GM18498 (cell line): ENCODE data around the gene GTPBP2.

ENCODE experiments used
- ATAC-seq: cut with Tn5 transposase; IDR thresholded peaks from one replicate; pipeline ENCODE4 v1.9.1; 2021; ENCODE audit warnings: mild to moderate bottlenecking, moderate library complexity; ENCODE audit not compliant: unreplicated experiment

GTPBP2 gene

GRCh38 chr6:43582911-43583310 is 46.2 kb downstream of the GTPBP2 start:
- ATAC-seq = no peak

GRCh38 chr6:43579171-43579570 is 49.9 kb downstream of the GTPBP2 start:
- ATAC-seq = no peak

GRCh38 chr6:43578748-43579147 is 50.3 kb downstream of the GTPBP2 start:
- ATAC-seq = no peak

GRCh38 chr6:43575772-43576551 is 53.1 kb downstream of the GTPBP2 start, which contains the start of the genes POLH and XPO5:
Gene POLH (plus strand): TSS chr6:43576185. CDS start chr6:43582320, 6,135 bp downstream.
Gene XPO5 (minus strand): TSS chr6:43576038. CDS start chr6:43575864, 174 bp downstream.
- ATAC-seq = peak; percentile 90

- peak; percentile 25 for ATAC-seq
These were observed 53.8 kb downstream of the GTPBP2 start for GRCh38 chr6:43575105-43575771.

- no peak for ATAC-seq
These were observed 57.0 kb downstream of the GTPBP2 start for GRCh38 chr6:43572015-43572414.

- no peak for ATAC-seq
These were observed 58.1 kb downstream of the GTPBP2 start for GRCh38 chr6:43570876-43571441.
